ENCODE measurements around the gene NGEF.

NGEF gene

DNA sequence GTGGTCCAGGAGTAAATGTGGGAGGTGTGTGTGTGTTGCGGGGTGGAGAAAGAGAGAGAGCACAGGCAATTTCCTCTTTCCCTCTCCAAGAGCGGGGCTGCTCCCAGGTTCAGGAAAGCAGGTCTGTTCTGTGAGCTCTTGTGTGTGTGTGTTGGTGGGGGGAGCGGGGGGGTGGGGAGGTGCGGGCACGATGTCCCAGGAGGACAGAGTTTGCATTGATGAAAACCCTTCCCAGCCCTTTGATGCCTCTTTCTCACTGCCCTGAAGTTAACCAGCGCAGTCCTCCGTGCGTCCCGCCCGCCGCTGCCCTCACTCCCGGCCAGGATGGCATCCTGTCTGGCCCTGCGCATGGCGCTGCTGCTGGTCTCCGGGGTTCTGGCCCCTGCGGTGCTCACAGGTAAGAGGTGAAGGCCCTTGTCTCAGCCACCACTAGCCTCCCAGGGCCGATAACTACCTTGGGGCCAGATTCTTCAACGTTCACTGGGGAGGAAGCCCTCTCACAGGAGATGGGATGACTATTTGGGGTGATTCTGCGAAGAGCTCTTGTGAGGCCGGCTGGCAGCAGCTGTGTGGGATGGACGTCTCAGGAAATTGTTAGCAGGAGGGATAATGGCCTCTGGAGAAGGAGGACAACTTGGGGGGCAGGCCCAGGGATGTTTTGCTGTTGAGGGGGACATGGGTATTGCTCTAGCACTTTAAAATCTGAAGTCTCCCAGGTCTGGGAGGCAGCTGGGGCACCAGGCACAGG lies 142.9 kb downstream of the NGEF start, which contains the start of gene SNORC:
SNORC (plus strand) TSS at position 247 of the 748 bp plus-strand sequence; CDS start at position 325, 78 bp downstream.
- Histone ChIP-seq H3K36me3 (no peaks in the 10 kb centered on the region), H3K4me1 (peaks cover 0 to 8% (median 0%) of the 10 kb centered on the region in 4 donors), H3K27me3 (peaks cover 0 to 10% of the 10 kb centered on the region in 2 donors), H3K27ac (no peak within 1 kb of the TSS), H3K4me3 (no peak within 1 kb of the TSS), H3K9me3 (no peaks in the 10 kb centered on the region)
- TF ChIP-seq, protein P1, sequence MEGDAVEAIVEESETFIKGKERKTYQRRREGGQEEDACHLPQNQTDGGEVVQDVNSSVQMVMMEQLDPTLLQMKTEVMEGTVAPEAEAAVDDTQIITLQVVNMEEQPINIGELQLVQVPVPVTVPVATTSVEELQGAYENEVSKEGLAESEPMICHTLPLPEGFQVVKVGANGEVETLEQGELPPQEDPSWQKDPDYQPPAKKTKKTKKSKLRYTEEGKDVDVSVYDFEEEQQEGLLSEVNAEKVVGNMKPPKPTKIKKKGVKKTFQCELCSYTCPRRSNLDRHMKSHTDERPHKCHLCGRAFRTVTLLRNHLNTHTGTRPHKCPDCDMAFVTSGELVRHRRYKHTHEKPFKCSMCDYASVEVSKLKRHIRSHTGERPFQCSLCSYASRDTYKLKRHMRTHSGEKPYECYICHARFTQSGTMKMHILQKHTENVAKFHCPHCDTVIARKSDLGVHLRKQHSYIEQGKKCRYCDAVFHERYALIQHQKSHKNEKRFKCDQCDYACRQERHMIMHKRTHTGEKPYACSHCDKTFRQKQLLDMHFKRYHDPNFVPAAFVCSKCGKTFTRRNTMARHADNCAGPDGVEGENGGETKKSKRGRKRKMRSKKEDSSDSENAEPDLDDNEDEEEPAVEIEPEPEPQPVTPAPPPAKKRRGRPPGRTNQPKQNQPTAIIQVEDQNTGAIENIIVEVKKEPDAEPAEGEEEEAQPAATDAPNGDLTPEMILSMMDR (IDR thresholded peaks at IDR 0.05), result no peak
- intact Hi-C loops (cut with DNase I; ENCODE audit: low total_unique reads), result no loop called here
- DNase-seq, result peak; percentile 5 to 38

DNA sequence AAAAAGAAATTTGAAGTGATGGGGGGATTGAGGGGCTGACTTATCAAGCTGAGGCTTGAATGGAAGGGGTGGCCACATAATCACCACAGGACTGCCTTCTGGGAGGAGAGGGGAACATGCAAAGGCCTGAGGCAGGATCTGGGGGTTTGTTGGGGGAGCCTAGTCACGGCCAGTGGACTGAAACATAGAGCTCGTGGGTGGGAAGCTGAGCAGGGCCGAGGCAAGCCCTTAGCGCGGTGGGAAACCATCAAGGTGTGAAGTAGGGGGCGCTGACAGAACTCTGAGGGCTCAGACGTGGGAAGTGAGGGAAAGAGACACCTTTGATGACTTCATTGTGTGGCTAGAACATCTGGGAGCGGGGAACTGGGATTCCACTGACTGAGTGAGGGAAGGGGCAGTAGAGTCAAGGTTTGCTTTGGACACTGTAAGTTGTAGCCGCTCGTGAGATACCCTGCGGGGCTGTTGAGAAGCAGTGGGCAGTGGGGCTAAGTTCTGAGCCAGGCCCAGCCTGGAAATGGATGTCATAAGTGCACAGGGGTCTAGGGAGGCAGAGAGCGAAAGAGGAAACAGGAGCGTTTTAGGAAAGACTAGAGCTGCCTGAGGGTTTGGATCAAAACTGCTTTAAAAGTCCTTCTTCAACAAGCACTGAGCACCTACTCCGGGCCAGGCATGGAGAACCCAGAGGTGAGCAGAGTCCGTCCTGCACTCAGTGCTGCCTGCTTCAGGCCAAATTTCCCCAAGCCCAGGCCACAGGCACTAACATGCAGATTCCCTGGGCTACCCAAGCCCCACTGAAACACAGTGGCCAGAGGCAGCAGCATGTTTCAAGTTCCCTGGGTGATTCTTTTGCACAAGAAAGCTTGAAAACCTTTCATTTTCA lies 143.7 kb downstream of the NGEF start:
- intact Hi-C loops (cut with DNase I; ENCODE audit: low total_unique reads), result no loop called here

DNA sequence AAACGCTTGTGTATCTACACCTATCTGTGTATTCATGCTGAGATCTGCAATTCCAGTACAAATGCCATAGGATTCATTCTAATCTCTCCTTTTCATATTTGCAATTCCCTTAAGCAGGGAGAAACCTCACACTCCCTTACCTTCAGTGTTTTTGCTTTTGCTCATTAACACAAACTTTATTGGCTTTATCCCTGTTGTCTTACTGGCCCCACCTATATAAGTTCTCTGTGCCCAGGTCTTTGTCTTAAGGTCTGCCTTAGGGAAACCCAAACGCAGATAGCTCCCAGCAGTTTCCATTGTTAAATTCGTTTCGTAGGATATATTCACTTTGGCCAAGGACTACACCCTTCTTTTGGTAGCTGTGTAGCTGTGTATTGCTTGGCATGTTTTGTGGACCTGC lies 147.0 kb downstream of the NGEF start:
- intact Hi-C loops (cut with DNase I; ENCODE audit: low total_unique reads), result no loop called here
- no peak overlapping the region for H3K27ac ChIP-seq
- peaks cover 0 to 12% (median 7%) of the 10 kb centered on the region in 3 donors for H3K36me3 ChIP-seq
- no peak overlapping the region for H3K4me3 ChIP-seq
- H3K4me1 ChIP-seq, result peaks cover 0 to 8% (median 0%) of the 10 kb centered on the region in 4 donors
- TF ChIP-seq, protein P1 (IDR thresholded peaks at IDR 0.05), result no peak
- H3K9me3 ChIP-seq, result no peaks in the 10 kb centered on the region
- no peaks in the 10 kb centered on the region for H3K27me3 ChIP-seq
- DNase-seq, result no peak

More for the DNA sequence above, 143.7 kb downstream of the NGEF start:
- H3K4me3 ChIP-seq, result no peak overlapping the region
- no peaks in the 10 kb centered on the region for H3K9me3 ChIP-seq
- H3K27me3 ChIP-seq, result peaks cover 0 to 2% of the 10 kb centered on the region in 2 donors
- H3K27ac ChIP-seq, result no peak overlapping the region
- TF ChIP-seq, protein P1 (IDR thresholded peaks at IDR 0.05), result no peak
- H3K36me3 ChIP-seq, result no peaks in the 10 kb centered on the region
- peaks cover 0 to 8% (median 0%) of the 10 kb centered on the region in 4 donors for H3K4me1 ChIP-seq
- peak; percentile 7 to 31 for DNase-seq

DNA sequence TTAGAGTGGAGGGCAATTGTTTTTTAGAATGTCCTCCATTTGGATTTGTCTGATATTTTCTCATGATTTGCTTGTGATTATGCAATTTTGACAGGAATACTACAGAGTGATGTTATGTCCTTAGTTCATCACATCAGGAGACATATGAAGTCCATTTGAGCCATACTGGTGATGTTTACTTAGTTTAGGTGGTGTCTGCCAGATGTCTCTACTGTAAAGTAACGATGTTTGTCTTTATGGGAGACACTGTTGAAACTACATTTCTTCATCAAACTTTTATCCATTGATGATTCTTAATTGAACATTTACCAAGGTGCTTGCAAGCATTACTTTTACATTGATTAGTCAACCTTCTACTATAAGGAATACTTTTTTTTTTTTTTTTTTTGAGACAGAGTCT lies 147.9 kb downstream of the NGEF start:
- Histone ChIP-seq H3K9me3 (no peaks in the 10 kb centered on the region), H3K4me1 (peaks cover 0 to 5% (median 0%) of the 10 kb centered on the region in 4 donors), H3K36me3 (peaks cover 0 to 13% (median 10%) of the 10 kb centered on the region in 3 donors), H3K4me3 (no peak overlapping the region), H3K27me3 (no peaks in the 10 kb centered on the region), H3K27ac (no peak overlapping the region)
- intact Hi-C loops (cut with DNase I; ENCODE audit: low total_unique reads), result no loop called here
- TF ChIP-seq, protein P1 (IDR thresholded peaks at IDR 0.05), result no peak
- no peak for DNase-seq

DNA sequence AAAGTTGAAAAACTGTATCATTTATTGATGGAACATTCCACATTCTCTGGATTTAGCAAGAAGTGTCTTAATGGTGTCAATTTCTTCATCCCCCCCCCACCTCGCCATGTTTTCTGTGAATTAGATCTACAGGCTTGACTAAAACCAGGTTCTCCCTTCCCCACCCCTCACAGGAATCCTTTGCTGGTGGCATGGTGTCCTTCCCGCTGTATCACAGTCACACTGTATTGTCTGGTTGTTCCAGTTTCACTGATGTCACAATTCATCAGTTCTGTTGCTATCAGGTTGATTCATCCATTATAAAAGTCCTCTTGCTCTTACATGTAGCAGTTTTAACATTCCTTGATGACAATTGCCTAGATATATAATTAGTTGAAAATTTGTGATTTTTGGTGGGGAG lies 149.1 kb downstream of the NGEF start:
- H3K4me1 ChIP-seq, result no peaks in the 10 kb centered on the region
- TF ChIP-seq, protein P1 (IDR thresholded peaks at IDR 0.05), result no peak
- no peak overlapping the region for H3K4me3 ChIP-seq
- peaks cover 9 to 24% (median 14%) of the 10 kb centered on the region in 3 donors for H3K36me3 ChIP-seq
- DNase-seq, result no peak
- no peaks in the 10 kb centered on the region for H3K9me3 ChIP-seq
- intact Hi-C loops (cut with DNase I; ENCODE audit: low total_unique reads), result no loop called here
- no peaks in the 10 kb centered on the region for H3K27me3 ChIP-seq
- no peak overlapping the region for H3K27ac ChIP-seq

All from tibial artery (tissue), 4 donors.